ENCODE results near the gene CD63. TPM values are rescaled to one million over a fixed set of nuclear protein-coding genes. Genes with fewer than 3 reads are reported as not detected.

The CD63 gene
- total RNA-seq, 2 experiments from 2014 or later: 222 to 288 TPM

DNA sequence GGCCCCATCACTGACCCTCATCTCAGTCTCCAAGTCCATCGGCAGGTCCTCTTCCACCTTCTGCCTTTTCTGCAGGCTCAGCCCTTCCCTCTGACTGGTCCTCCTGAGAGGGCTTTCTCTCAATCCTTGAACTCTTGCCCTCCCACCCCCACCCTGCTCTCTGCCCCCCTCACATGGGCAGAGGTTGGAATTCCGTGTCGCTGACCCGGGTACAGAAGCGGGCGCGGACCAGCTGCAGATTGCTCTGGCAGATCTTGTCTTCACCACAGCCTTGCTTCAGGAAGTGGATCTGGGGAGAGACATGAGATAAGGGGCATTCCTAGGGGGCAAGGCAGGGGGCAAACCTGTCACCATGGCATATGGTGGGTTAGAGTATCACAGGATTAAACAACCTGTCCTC, 33.5 kb downstream of the CD63 start:
- CTCF ChIA-PET: interaction anchor here (1.1 kb wide), 1 partner anchor 39 kb away, joined by 4 read pairs; no protein-coding TSS in a partner anchor
- no peaks in the 10 kb centered on the region for H3K27me3 Mint-ChIP-seq
- H3K36me3 Mint-ChIP-seq: no peaks in the 10 kb centered on the region
- H3K9me3 Mint-ChIP-seq (ENCODE audit: low read depth): no peaks in the 10 kb centered on the region
- no peak overlapping the region for H3K27ac Mint-ChIP-seq
- DNase-seq: no peak
- no peak for ATAC-seq
- no peak overlapping the region for H3K4me3 Mint-ChIP-seq
- H3K4me1 Mint-ChIP-seq: no peaks in the 10 kb centered on the region

DNA sequence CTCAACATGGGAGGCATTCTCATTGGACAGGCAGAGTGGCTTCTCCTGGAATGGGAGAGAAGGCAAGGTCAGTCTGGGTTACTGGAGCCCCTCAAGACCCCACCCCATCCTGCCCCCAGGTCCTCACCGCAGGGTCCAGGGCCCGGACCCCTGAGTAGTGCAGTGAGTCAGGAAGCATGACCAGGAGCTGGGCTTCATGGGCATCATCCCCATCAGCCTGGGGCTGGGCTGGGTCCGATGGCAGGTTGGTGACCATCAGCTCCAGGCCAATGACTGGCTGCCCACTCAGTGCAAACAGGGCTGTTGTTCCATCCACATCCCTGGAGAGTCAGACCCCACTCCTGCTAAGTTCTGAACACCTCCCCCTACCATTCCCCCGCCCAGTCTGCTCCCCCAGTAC, 34.2 kb downstream of the CD63 start:
- no peak overlapping the region for H3K27ac Mint-ChIP-seq
- CTCF ChIA-PET: interaction anchor here (1.7 kb wide), 1 partner anchor 38 kb away, joined by 5 read pairs; no protein-coding TSS in a partner anchor
- H3K4me1 Mint-ChIP-seq: no peaks in the 10 kb centered on the region
- DNase-seq (no peak), ATAC-seq (no peak)
- no peaks in the 10 kb centered on the region for H3K27me3 Mint-ChIP-seq
- H3K36me3 Mint-ChIP-seq: no peaks in the 10 kb centered on the region
- no peak overlapping the region for H3K4me3 Mint-ChIP-seq
- H3K9me3 Mint-ChIP-seq (ENCODE audit: low read depth): no peaks in the 10 kb centered on the region

- Mint-ChIP-seq H3K4me1 (no peaks in the 10 kb centered on the region), H3K36me3 (no peaks in the 10 kb centered on the region), H3K9me3 (ENCODE audit: low read depth) (no peaks in the 10 kb centered on the region), H3K27me3 (no peaks in the 10 kb centered on the region), H3K4me3 (no peak overlapping the region), H3K27ac (no peak overlapping the region)
- CTCF ChIA-PET: interaction anchor here (1.7 kb wide), 1 partner anchor 38 kb away, joined by 5 read pairs; no protein-coding TSS in a partner anchor
- DNase-seq: no peak
- ATAC-seq: no peak
These were observed 34.7 kb downstream of the CD63 start for GRCh38 chr12:55694188-55694515.

GRCh38 chr12:55693323-55694187, 35.3 kb downstream of the CD63 start:
- no peaks in the 10 kb centered on the region for H3K27me3 Mint-ChIP-seq
- DNase-seq (no peak), ATAC-seq (no peak)
- no peaks in the 10 kb centered on the region for H3K4me1 Mint-ChIP-seq
- no peak overlapping the region for H3K27ac Mint-ChIP-seq
- no peaks in the 10 kb centered on the region for H3K36me3 Mint-ChIP-seq
- CTCF ChIA-PET: interaction anchor here (1.7 kb wide), 1 partner anchor 37 kb away, joined by 5 read pairs; no protein-coding TSS in a partner anchor
- H3K9me3 Mint-ChIP-seq (ENCODE audit: low read depth): no peaks in the 10 kb centered on the region
- no peak overlapping the region for H3K4me3 Mint-ChIP-seq

- Mint-ChIP-seq H3K36me3 (no peaks in the 10 kb centered on the region), H3K4me3 (no peak overlapping the region), H3K9me3 (ENCODE audit: low read depth) (no peaks in the 10 kb centered on the region), H3K4me1 (peaks cover 2% of the 10 kb centered on the region), H3K27ac (no peak overlapping the region), H3K27me3 (no peaks in the 10 kb centered on the region)
- ATAC-seq: peak; percentile 33
- CTCF ChIA-PET: interaction anchor here (1.7 kb wide), 1 partner anchor 36 kb away, joined by 5 read pairs; no protein-coding TSS in a partner anchor
- no peak for DNase-seq
These were observed 36.0 kb downstream of the CD63 start for GRCh38 chr12:55692631-55693322.

DNA sequence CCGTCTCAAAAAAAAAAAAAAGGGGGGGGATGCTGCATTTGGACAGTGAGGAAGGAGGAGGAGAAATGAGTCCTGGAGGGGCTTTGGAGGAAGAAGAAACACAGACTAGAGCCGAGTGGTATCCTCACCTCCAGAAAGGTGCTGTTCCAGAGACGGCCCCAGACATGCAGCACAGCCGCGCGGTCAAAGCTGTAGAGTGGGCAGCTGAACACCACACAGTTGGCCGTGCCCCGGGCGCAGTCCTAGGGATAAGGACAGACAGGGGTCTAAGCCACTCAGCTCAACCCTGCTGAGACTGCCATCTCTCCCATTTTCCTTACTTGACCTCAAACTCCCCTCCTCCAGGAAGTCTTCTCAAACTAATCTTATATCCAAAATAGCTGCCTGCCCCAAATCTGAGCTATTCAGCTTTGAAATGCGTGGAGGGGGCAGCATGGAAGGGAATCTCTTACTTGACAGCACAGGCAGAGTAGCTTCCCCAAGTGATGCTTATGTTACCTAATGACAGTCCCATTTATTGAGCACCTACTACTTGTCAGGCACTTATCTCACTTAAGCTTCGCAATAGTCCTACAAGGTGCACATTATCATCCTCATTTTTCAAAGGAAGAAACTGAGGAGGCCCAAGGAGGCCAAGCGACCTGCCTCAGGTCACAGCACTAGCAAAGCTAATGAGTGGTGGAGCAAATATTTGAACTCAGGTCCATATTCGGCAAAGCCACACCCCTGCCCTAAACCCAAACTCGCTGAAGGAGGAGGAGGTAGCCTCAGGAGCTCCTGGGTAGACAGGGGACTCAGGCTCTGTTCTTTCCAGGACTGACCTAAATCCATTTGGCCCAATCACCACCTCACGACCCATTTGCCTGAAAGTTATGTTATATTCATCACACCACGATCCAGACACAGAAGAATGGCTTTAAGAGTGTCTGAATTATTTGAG, 39.8 kb downstream of the CD63 start:
- ATAC-seq (no peak), DNase-seq (no peak)
- peaks cover 8% of the 10 kb centered on the region for H3K4me1 Mint-ChIP-seq
- peaks cover 4% of the 10 kb centered on the region for H3K27me3 Mint-ChIP-seq
- no peak overlapping the region for H3K4me3 Mint-ChIP-seq
- CTCF ChIA-PET: interaction anchor here (1.0 kb wide), 1 partner anchor 36 kb away, joined by 3 read pairs; no protein-coding TSS in a partner anchor
- H3K9me3 Mint-ChIP-seq (ENCODE audit: low read depth): no peaks in the 10 kb centered on the region
- H3K27ac Mint-ChIP-seq: no peak overlapping the region
- no peaks in the 10 kb centered on the region for H3K36me3 Mint-ChIP-seq

- no peak for ATAC-seq
- Mint-ChIP-seq H3K4me1 (peaks cover 8% of the 10 kb centered on the region), H3K9me3 (ENCODE audit: low read depth) (no peaks in the 10 kb centered on the region), H3K27ac (no peak overlapping the region), H3K4me3 (no peak overlapping the region), H3K36me3 (no peaks in the 10 kb centered on the region), H3K27me3 (peaks cover 10% of the 10 kb centered on the region)
- DNase-seq: no peak
- CTCF ChIA-PET: no interaction called here
These were observed 41.1 kb downstream of the CD63 start for GRCh38 chr12:55687746-55688145.

- CTCF ChIA-PET: interaction anchor here (1.2 kb wide), 1 partner anchor 24 kb away, joined by 3 read pairs; no protein-coding TSS in a partner anchor
- no peaks in the 10 kb centered on the region for H3K9me3 Mint-ChIP-seq (ENCODE audit: low read depth)
- no peak overlapping the region for H3K4me3 Mint-ChIP-seq
- ATAC-seq (no peak), DNase-seq (no peak)
- no peaks in the 10 kb centered on the region for H3K36me3 Mint-ChIP-seq
- H3K27ac Mint-ChIP-seq: no peak overlapping the region
- peaks cover 19% of the 10 kb centered on the region for H3K27me3 Mint-ChIP-seq
- H3K4me1 Mint-ChIP-seq: peaks cover 11% of the 10 kb centered on the region
These were observed 42.3 kb downstream of the CD63 start for GRCh38 chr12:55686366-55687010.

DNA sequence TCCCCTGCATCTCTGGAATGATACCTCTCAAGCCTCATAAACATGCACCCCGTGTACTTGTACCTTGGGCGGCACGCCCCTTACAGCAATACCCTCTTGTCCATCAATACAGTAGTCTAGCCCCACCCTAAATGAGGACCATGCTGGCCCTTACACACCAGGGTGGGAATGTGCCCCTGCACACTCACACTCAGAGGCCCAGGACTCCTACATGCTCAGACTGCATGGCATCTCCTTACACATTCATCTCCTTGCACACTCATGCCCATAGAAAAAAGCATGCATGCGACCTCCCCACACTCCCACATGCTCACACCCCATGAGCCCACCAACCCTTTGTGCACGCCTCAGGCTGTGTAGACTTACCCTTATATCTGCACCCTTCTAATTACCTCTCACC, 43.1 kb downstream of the CD63 start:
- CTCF ChIA-PET: interaction anchor here (1.2 kb wide), 1 partner anchor 25 kb away, joined by 3 read pairs; no protein-coding TSS in a partner anchor

GRCh38 chr12:55684761-55685370, 43.9 kb downstream of the CD63 start:
- Mint-ChIP-seq H3K27me3 (peaks cover 31% of the 10 kb centered on the region), H3K36me3 (no peaks in the 10 kb centered on the region), H3K4me3 (no peak overlapping the region), H3K27ac (no peak overlapping the region), H3K9me3 (ENCODE audit: low read depth) (no peaks in the 10 kb centered on the region), H3K4me1 (peaks cover 17% of the 10 kb centered on the region)
- CTCF ChIA-PET: no interaction called here
- DNase-seq (no peak), ATAC-seq (no peak)

More for the DNA sequence above, 43.1 kb downstream of the CD63 start:
- no peak overlapping the region for H3K27ac Mint-ChIP-seq
- H3K27me3 Mint-ChIP-seq: peaks cover 27% of the 10 kb centered on the region
- ATAC-seq: no peak
- H3K9me3 Mint-ChIP-seq (ENCODE audit: low read depth): no peaks in the 10 kb centered on the region
- H3K36me3 Mint-ChIP-seq: no peaks in the 10 kb centered on the region
- H3K4me1 Mint-ChIP-seq: peaks cover 17% of the 10 kb centered on the region
- DNase-seq: no peak
- no peak overlapping the region for H3K4me3 Mint-ChIP-seq

DNA sequence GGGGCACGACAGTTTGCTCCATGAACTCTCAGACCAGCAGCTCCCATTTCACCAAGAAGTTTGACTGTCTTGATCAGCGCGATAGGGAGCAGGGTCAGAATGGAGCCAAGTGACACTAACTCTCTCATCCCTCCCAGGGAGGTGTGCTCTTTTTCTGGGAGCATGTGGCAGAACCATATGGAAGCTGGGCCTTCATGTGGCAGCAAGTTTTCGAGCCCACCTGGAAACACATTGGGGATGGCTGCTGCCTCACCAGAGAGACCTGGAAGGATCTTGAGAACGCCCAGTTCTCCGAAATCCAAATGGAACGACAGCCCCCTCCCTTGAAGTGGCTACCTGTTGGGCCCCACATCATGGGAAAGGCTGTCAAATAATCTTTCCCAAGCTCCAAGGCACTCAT, 45.1 kb downstream of the CD63 start:
- no peak overlapping the region for H3K27ac Mint-ChIP-seq
- ATAC-seq (no peak), DNase-seq (no peak)
- CTCF ChIA-PET: no interaction called here
- H3K36me3 Mint-ChIP-seq: no peaks in the 10 kb centered on the region
- H3K4me1 Mint-ChIP-seq: peaks cover 17% of the 10 kb centered on the region
- H3K4me3 Mint-ChIP-seq: no peak overlapping the region
- no peaks in the 10 kb centered on the region for H3K9me3 Mint-ChIP-seq (ENCODE audit: low read depth)
- H3K27me3 Mint-ChIP-seq: peaks cover 41% of the 10 kb centered on the region

- H3K27ac Mint-ChIP-seq: no peak overlapping the region
- no peak overlapping the region for H3K4me3 Mint-ChIP-seq
- H3K9me3 Mint-ChIP-seq (ENCODE audit: low read depth): no peaks in the 10 kb centered on the region
- peaks cover 13% of the 10 kb centered on the region for H3K4me1 Mint-ChIP-seq
- peaks cover 42% of the 10 kb centered on the region for H3K27me3 Mint-ChIP-seq
- H3K36me3 Mint-ChIP-seq: no peaks in the 10 kb centered on the region
- DNase-seq: no peak
- CTCF ChIA-PET: interaction anchor here (0.6 to 2.2 kb wide), 2 partner anchors 26 to 64 kb away, joined by 3 to 12 read pairs; no protein-coding TSS in a partner anchor
- ATAC-seq: no peak
These were observed 46.6 kb downstream of the CD63 start for GRCh38 chr12:55682087-55682796.

All from activated CD8-positive, alpha-beta memory T cell treated with anti-CD3 and anti-CD28 coated beads, Interleukin-2, amount 10 ng/mL, durations not matched to agents 7 days and 5 days (primary cell).